Measurements from ENCODE around the gene AFMID. TPM values are rescaled to one million over a fixed set of nuclear protein-coding genes. Genes with fewer than 3 reads are reported as not detected.

AFMID gene
- total and polyA plus RNA-seq, 9 of the 15 experiments (the other 6 are each of a cell fraction or from before 2014, with no cell fraction given) = 62.1 to 188 (median 74.4) TPM

GRCh38 chr17:78255953-78256706 is 69.0 kb downstream of the AFMID start (continued):
- TF ChIP-seq ZNF395 (CRISPR knock-in tag; IDR thresholded peaks at IDR 0.05) = peak; percentile 21; the same call in 1 of the 2 replicates
- TF ChIP-seq NR2C2 (CRISPR knock-in tag; IDR thresholded peaks at IDR 0.05) = no peak
- peak; percentile 29; the same call in 1 of the 2 replicates for TF ChIP-seq NR2C2 (tag; IDR thresholded peaks at IDR 0.05)
- TF ChIP-seq CHD4 (IDR thresholded peaks at IDR 0.05; ENCODE audit: insufficient read depth, insufficient replicate concordance, low read depth, low read length, poor library complexity, severe bottlenecking) = no peak
- no peak for TF ChIP-seq BACH1 (tag; IDR thresholded peaks at IDR 0.05)
- peak; percentile 11; the same call in 1 of the 2 replicates for TF ChIP-seq ZNF239 (CRISPR knock-in tag; IDR thresholded peaks at IDR 0.05)
- TF ChIP-seq ZFP1 (CRISPR knock-in tag; IDR thresholded peaks at IDR 0.05) = 0 out of 2 replicates have a peak, but pooled peaks have one; percentile 32
- TF ChIP-seq MNT (conservative IDR thresholded peaks at IDR 0.05) = no peak
- TF ChIP-seq PATZ1 (CRISPR knock-in tag; IDR thresholded peaks at IDR 0.05; ENCODE audit: borderline replicate concordance) = no peak
- 0 out of 2 replicates have a peak, but pooled peaks have one; percentile 0 for TF ChIP-seq VEZF1 (CRISPR knock-in tag; IDR thresholded peaks at IDR 0.05)
- 0 out of 4 replicates have a peak, but pooled peaks of 1 of the 2 experiments have one; percentile 22 for TF ChIP-seq TEAD1 (CRISPR knock-in tag; IDR thresholded peaks at IDR 0.05)
- no peak for TF ChIP-seq NR2F6 (CRISPR knock-in tag; IDR thresholded peaks at IDR 0.05)
- no peak for TF ChIP-seq ZBED1 (IDR thresholded peaks at IDR 0.05)
- TF ChIP-seq ZNF143 (CRISPR knock-in tag; IDR thresholded peaks at IDR 0.05) = 0 out of 2 replicates have a peak, but pooled peaks have one; percentile 30
- no peak for TF ChIP-seq MAFF (IDR thresholded peaks at IDR 0.05; ENCODE audit: low read length)
- peak; percentile 16; the same call in 1 of the 2 replicates for TF ChIP-seq MECOM (CRISPR knock-in tag; IDR thresholded peaks at IDR 0.05)
- TF ChIP-seq ZNF79 (CRISPR knock-in tag; IDR thresholded peaks at IDR 0.05; ENCODE audit: low read depth) = 0 out of 2 replicates have a peak, but pooled peaks have one; percentile 32
